HG03175 (cell line): Measurements from ENCODE around the gene FGF21.
"Not testable (repeated sequence)": the region's sequence is repeated elsewhere in the genome, so short reads cannot be mapped to it uniquely, and the experiment has no call there.

ENCODE experiments used
- ATAC-seq: cut with Tn5 transposase; IDR thresholded peaks from one replicate; pipeline ENCODE4 v1.9.1; 2021; ENCODE audit warnings: mild to moderate bottlenecking, moderate library complexity; ENCODE audit not compliant: unreplicated experiment

Gene FGF21

DNA sequence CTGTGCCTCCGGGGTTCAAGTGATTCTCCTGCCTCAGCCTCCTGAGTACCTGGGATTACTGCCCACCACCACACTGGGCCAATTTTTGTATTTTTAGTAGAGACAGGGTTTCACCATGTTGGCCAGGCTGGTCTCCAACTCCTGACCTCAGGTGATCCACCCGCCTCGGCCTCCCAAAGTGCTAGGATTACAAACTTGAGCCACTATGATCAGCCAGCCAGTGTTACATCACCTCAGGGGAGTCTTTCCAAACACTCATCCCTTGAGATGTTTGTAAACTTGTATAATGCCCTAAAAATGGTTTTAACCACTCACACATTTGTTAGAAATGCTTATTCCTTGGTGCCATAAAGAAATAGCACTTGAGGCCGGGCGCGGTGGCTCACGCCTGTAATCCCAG is 31.1 kb downstream of the FGF21 start:
- not testable (repeated sequence) for ATAC-seq

DNA sequence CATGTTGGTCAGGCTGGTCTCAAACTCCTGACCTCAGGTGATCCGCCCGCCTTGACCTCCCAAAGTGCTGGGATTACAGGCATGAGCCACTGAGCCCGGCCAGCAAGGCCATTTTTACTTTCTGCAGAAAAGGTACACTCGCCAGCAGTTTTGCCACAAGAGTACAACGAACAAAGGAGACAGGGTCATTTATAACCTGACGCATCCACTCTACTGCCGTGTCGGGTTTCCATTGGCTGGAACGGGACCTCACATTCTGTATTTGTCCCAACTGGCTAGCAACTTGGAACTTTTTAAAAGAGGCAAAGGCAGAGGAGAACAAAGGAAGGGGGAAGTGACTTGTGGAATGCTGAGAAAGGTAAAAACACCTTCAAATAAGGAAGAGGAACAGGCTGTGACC is 32.0 kb downstream of the FGF21 start:
- ATAC-seq = not testable (repeated sequence)

DNA sequence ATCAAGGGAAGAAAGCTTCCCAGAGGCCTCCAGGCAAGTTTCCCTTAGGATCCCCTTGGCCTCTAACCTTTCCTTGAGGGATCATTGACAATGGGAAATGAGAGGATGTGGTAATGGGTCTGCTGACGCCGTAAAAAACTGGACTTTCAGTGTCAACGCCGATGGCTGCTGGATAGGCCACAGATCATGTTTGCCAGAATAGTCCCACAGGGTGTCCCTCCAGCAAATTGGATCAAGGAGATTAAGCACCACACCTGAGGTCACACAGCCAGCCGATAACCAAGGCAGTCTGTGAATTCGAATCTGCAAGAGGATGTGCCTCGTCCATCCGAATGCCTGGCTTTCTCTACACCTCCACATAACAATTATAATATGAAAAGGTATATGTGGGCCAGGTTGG is 37.9 kb downstream of the FGF21 start:
- ATAC-seq = no peak

DNA sequence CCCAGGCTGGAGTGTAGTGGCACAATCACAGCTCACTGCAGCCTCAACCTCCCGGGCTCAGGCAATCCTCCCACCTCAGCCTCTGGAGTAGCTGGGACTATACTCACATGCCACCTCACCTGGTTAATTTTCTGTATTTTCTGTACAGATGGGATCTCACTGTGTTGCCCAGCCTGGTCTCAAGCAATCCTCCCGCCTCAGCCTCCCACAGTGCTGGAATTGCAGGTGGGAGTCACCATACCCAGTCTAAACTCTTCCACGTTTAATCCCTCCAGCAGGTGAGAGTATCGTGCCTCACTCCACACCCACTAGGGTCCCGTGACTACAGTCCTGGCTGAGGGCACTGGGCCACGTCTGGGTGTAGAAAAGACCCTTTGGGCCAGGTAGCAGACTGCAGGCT is 39.0 kb downstream of the FGF21 start:
- no peak for ATAC-seq

DNA sequence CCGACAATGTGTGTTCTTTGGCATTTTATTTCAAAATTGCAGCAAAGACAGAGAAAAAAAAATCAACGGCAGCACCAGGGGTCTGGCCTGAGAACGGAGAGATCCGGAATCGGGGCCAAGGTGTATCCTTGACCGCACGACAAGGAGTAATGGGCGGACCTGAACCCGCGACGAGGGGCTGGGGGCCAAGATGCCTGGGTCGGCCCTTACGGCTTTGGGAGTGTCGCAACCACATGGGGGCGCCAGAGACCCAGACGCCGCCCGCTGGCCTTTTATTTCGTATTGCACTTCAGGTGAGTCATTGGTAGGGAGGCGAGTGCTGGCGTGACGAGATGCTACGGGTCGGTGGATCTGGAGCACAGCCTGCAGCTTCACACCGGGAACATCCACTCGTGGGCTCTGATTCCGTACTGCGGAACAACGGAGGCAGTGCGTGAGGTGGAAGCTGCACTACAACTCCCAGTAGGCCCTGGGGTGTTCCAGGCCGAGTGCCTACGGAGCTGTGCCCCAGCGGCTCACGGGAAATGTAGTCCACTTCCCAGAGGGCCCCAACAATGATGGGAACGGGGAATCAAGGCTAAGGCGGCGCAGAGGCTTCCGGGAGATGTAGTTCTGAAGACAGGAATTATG is 39.8 kb downstream of the FGF21 start:
- ATAC-seq = peak; percentile 77

DNA sequence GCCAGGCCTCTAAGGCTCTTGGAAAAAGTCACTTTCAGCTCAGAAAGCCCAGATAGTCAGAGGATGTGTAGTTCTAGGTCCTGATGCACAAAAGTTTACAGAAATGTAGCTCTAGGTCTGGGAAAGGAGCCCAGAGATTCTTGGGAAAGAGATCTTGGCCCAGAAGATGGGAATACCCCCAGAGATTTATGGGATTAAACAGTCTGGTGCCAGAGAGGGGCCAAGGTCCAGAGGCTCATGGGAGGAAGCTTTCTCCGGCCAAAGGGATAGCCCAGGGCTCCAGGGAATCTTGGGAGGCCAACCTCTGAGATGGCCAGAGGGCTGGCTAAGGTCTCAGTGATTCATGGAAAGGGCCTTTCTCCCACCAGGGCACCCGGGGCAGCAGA is 40.4 kb downstream of the FGF21 start:
- ATAC-seq = no peak

DNA sequence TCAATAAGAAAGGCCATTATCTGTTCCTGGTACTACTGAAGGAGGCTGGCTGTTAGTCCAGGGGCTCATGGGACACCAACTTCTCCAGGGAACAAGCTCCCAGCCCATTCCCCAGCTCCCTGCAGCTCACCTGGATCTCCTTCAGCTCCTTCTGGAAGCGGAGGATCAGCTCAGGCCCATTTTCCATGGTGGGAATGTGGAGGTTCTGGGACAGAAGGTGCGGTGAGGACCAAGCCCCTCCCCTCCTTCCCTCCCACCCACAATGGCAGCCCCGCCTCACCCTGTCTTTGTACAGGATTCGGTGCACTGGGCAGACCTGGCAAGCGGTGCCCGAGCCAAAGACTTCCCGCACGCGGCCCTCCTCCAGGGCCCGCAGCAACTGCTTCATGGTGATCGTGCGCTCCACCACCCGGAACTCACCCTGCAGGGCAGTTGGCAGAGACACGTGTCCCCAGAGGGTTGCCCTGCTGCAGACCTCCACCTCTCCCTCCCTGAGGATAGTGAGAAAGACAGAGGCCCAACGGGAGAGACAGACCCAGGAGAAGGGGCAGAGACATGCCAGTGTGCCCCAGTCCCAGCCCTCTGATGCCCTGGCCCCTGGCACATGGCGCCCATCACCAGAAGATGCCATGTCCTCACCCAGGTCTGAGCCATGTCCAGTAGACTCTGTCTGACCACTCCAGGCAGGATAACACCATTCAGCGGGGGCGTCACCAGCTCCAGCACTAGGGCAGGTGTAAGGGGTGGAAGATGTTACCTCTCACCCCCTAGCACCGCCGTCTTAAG is 41.2 kb downstream of the FGF21 start:
- ATAC-seq = no peak

DNA sequence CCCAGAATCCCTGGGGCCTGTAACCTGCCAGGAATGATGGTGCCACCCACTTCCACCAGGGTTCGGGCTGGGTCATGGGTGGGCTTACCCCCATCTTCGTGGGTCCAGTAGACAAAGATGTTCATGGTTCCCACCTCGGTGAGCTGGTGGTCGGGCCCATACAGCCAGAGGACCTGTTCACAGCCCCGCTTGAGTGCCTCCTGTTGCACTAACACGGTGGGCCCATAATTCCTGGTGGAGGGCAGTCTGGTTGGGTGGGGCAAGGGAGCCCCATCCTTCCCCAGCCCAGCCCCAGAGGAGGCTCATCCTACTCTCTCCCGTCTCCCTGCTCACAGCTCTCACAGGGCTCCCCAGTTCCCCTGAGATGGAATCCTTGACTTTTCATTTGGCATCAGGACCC is 41.8 kb downstream of the FGF21 start:
- ATAC-seq = no peak

DNA sequence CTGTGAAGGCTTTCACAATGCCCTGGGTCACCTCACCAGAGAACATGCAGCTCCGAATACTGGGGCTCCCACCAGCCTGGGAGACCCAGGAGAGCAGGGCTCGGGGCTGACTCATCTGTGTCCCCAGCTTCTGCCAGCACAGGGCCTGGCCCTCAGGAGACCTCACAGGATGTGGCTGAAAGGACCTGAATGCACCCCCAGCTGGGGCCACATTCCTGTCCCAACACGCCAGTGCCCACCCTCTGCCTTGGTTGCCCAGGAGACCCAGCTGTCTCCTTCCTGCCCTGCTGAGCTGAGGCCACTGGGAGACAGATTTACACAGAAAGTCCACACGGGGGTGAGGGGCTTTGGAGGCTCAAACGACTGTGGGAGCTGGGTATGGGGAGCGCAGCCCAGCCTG is 43.6 kb downstream of the FGF21 start:
- no peak for ATAC-seq

DNA sequence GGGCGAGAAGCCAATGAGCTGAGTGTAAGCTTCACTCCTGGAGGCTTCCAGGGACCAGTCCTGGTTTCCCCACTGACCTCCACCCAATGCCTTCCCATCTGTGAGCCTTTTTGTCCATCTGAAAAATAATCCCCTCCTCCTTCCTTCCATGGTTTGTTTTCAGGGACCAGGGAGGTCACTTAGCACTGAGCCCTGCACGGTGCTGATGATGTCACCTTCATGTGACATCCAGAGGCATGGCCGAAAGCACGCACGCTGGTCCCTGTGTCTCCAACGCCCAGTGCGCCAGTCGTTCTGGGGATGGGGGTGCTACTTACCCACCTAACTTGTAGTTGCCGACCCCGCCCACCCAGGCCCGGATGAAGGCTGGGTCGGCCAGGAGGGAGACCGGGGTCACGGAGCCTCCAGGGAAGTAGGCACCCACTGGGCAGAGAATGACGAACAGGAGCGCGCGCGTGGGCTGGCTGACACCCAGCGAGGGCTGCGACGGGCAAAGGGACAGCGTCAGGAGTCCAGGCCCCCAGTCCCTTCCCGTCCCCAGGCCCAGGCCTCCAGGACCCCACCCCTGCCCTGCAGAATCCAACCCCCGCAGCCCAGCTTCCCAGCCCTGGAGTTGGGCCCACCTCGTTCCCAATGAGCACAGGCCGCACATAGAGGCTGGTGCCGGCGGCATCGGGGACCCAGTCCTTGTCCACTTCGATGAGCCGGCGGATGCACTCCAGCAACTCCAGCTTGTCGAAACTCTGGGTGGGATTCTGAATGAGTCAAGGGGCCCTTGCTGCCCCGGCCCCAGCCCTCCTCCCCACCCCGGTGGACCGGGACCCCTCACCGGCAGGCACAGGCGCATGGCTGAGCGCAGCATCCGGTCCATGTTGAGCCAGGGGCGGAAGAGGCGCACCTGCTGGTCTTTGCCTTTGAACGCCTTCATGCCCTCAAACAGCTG is 44.3 kb downstream of the FGF21 start:
- ATAC-seq = no peak

DNA sequence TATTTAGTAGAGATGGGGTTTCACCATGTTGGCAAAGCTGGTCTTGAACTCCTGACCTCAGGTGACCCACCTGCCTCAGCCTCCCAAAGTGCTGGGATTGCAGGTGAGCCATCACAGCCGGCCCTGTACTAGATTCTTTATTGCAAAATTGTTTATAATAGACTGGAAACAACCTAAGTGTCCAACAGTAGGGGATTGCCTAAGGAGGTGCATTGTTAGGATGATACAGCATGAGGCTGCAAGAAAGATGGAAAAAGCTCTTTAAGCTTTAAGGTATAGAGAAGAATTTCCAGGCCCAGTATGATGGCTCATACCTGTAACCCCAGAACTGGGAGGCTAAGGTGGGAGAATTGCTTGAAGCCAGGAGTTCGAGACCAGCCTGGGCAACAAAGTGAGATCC is 47.3 kb downstream of the FGF21 start:
- no peak for ATAC-seq

DNA sequence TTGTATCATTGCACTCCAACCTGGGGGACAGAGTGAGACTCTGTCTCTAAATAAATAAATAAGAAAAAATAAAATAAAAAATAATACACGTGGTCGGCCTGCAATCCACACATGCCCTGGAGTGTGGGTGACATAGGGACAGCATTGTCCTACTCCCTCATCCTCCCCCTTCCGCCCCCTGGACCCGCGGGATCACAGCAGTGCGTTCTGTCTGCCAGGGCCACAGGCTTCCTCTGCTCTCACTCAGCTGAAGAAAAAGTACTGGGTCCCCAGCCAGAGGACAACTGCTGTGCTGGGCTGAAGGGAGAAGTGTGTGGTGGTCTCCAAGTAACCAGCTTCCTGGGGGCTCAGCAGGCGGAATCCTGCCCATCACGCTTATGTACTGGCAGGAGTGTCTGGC is 49.2 kb downstream of the FGF21 start:
- no peak for ATAC-seq

DNA sequence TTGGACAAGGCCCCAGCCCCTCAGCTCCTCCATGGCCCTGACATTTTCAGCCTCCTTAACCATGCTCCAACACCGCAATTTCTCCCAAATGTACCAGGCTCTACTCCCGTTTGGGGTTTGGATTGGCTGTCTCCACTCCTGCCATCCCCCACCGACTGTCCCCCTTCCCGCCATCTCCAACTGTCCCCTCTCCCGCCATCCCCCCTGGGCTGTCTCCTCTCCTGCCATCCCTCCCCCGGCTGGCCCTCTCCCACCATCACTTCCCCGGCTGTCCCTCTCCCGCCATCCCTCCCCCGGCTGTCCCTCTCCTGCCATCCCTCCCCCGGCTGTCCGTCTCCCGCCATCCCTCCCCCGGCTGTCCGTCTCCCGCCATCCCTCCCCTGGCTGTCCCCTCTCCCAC is 50.1 kb downstream of the FGF21 start:
- no peak for ATAC-seq

DNA sequence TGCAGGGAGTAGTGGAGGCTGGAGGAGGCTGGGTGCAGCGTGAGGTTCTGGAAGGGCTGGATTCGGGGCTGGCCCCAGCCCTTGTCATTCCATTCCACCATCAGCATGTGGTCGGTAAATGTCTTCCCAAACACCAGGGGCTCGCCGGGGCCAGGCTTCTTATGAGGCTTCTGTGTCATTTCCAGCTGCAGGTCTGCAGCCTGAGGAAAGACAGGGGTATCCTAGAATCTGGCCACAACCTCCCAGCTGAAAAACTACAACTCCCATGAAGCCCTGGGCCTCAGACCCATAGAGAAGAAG is 51.1 kb downstream of the FGF21 start:
- no peak for ATAC-seq

DNA sequence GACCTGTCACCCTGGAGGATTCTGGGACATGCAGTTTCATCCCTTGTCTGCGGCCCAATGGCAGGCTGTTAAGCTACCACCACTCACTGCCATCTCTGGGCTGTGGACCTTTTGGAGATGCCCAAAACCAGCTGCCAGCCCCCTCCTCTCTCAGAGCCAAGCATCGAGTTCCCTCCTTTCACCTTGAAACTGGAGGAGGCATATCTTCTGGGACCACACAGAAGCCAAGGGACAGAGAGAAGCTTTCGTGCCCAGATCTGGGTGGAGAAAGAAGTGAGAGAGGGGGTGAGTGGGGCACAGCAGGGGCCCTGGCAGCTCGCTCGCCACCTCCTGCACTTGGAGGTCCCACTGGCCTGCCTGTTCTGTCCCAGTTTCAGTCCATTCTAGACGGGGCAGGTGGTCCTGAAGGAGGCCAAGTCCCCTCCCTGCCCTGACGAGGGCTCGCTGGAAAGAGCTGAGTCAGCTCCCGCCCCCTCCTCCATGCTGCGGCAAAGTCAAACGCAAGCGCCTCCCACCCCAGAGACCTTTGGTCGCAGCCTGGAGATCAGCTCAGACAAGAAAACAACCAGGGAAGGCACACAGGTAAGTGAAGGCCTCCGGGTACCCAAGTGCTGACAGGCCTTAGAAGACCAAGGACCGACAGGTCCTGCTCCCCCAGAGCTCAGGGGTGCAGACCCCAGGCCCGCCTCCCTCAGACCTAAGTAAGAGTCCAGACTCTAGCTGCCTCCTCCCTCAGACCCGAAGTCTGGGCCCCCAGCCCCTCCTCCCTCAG is 51.7 kb downstream of the FGF21 start:
- ATAC-seq = no peak

DNA sequence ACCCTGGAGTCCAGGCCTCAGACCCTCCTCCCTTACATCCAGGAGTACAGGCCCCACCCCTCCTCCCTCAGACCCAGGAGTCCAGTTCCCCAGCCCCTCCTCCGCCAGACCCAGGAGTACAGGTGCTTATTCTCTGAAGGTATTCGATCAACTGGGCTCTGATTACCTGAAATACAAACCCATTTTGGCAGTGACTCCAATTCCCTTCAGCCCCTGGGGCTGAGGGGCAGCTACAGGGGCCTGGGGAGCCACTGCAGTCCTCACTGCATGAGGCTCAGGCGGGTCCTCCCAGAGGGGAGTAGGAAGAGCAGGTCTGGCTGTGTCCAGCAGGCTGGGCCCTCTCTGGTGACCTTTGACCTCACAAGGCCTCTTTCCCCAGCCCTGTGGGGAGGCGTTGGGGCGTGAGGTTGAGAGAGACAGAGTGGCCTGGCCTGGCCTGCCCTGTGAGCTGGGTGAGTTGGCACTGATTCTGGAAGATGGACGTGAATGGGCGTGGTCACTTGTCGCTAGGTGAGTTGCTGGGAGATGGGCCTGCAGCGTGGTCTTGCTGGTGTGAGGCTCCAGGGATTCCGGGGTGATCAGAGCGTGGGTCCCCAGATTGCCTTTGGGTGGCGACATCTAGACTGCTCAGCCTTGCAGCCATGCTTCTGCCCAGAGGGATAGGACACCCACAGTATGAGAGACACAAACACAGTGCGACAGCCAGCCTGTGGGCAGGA is 52.4 kb downstream of the FGF21 start:
- no peak for ATAC-seq
